HG02884 (cell line): ENCODE measurements around the gene PARN.
"Not testable (repeated sequence)": the region's sequence is repeated elsewhere in the genome, so short reads cannot be mapped to it uniquely, and the experiment has no call there.

ENCODE experiments used
- ATAC-seq: cut with Tn5 transposase; IDR thresholded peaks from one replicate; pipeline ENCODE4 v1.9.1; 2021; ENCODE audit warnings: mild to moderate bottlenecking, moderate library complexity; ENCODE audit not compliant: unreplicated experiment

The PARN gene

DNA sequence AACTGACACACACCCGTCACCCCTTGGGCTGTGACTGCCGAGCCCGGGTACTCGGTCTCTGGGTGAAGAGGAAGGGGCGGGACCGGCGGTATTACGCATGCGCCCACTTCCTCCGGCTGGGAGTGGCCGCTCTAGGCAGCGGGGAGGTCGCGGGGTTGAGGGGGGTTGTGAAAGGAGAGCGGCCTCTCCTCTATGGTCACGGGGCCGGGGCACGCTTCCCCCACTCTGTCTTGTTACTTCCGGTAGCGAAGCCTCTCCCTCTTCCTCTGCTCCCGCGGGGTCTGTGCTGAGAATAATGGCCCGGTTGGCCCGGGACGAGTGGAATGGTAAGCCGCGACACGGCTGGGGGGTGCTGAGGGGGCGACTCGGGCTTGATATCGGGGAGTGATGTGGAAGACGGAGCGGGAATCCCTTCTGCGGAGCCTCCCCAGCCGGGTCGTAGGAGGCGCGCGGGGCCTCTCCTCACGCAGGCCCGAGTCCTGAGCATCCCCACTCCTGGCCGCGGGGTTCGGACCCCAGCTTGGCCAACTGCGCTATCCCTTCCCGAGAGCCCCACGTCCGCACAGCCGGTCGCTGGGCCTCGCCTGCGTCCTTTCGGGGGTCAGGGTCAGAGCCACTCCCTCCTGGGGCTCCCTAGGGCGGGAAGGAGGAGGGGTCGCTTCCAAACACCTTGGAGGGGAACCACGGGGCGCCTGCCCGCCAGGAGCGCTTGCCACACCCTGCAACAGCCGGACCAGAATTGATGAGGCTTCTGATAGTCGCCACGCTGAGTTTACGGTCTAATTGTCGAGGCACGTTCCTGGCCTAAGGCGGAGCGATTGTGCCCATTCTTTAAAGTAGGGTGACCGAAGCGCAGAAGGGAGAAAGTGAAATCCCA, 2.9 kb upstream of the PARN start, which contains the start of gene BFAR:
Gene BFAR, plus strand, starts transcription at position 259 of the 877 bp plus-strand sequence. CDS start 11,396 bp downstream, outside the sequence.
- ATAC-seq, result peak; percentile 67

DNA sequence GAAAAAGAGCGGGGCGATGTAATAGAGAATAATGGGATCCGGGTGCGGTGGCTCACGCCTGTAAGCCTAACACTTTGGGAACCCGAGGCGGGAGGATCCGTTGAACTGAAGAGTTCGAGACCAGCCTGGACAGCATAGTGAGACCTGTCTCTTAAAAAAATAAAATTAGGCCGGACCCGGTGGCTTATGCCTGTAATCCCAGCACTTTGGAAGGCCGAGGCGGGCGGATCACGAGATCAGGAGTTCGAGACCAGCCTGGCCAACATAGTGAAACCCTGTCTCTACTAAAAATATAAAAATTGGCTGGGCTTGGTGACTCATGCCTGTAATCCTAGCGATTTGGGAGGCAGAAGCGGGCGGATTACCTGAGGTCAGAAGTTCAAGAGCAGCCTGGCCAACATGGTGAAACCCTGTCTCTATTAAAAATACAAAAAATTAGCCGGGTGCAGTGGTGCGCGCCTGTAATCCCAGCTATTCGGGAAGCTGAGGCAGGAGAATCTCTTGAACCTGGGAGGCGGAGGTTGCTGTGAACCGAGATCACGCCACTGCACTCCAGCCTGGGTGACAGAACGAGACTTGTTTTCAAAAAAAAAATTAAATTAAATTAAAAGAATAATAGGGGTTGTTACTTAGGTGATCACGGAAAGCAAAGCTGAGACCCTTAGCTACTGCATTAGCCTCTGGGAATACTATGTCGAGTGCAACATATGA, 715 bp upstream of the PARN start:
- ATAC-seq, result not testable (repeated sequence)

DNA sequence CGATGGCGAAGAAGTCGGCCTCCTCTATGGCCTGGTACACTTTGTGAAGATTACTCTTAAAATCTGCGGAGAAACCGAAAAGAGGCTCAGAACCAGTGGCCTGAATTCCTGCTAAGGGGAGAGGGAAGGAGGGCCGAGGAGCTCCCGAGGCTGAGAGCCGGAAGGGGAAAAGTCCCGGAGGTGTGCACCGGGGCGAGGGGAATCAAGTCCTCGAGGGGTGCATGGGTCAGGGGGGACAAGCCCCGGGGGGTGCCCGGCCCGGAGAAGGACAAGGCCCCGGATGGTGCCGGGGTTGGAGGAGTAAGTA, 495 bp downstream of the PARN start:
- ATAC-seq, result peak; percentile 0

DNA sequence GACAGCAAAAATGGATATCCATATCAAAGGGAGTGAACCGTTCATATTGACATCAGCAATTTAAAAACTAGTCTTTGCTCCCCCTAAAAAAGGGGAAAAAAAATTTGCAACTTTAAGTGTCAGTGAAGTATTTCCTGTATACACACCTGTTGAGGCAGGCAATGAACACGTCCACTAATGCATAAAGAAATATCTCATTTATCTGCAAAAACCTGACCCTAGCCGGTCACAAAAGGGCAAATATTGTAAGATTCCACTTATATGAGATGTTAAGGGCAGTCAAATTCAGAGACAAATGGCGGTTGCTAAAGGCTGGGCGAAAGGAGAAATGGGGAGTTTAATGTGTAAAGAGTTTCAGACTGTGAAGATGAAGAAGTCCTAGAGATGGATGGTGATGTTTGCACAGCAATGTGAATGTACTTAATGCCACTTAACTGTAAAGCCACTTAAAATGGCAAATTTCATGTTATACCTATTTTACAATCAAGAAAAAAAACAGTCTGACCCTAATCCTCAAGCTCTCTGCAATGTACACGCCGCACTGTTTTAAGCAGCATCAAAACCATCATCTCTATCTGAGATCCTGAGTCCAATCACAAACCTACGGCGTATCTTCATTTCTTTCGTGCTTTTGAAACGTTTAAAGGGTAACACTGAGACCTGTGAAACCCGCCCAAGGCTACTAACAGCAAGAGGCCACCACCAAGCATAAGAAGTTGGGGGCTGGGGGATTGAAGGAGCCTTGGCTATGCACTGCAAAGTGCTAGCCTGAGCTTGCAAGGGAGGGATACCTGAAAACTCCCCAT, 1.1 kb downstream of the PARN start:
- no peak for ATAC-seq

DNA sequence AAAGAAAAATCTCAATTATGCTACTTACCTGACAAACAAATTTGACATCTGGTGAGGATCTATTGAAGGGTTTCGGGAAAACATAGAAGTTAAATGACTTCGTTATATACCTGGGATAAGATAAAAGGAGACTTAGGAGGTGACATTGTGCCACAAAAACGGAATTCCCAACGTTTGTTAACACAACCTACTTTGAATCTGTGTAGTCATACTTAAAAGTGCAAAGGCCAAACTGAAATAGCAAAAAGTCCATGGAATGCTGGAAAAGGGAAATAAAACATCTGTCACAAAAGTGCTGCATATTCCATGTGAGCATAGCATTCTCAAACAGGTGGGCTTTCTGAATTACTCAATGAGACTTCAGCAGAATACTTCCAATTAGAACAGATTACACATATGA, 3.0 kb downstream of the PARN start:
- no peak for ATAC-seq

DNA sequence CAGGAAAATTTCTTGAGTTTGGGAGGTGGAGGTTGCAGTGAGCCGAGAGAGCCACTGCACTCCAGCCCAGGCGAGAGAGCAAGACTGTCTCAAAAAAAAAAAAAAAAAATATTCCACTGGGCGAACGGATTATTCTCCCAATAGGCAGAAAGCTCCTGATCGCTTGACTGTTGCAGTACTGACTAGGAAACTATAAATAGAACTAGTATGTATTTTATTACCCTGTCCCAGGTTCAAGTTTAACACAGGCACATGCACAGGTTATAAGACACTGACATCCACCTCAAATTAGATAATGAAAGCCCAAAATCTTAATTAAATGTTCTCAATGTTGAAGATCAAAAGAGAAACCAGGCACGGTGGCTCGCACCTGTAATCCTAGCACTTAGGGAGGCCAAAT, 11.5 kb downstream of the PARN start:
- ATAC-seq, result no peak

DNA sequence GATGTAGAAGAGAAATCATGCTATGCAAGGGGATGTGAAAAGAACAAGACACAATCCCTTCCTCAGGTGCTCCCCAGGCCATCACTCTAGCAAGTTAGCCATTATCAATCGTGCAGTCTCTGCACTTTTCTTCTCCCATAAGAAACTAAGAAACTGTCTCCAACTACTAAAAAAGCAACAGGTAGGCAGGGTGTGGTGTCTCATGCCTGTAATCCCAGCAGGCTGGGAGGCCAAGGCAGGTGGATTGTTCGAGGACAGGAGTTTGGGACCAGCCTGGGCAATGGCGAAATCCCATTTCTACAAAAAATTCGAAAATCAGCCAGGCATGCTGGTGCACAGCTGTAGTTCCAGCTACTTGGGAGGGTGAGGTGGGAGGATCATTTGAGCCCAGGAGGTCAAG, 13.8 kb downstream of the PARN start:
- ATAC-seq, result no peak

DNA sequence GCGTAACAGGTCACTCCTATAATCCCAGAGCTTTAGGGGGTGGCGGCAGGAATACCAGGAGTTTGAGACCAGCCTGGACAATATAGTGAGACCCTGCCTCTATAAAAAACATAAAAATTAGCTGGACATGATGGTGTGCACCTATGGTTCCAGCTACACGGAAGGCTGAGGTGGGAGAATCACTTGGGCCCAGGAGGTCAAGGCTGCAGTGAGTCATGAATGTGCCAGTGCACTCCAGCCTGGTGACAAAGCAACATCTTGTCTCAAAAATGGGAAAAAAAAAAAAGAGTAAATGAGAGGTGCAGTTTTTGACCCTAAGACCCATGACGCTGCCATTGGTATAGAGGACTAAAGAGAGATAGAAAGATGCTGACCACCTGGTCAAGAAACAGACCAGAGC, 16.1 kb downstream of the PARN start:
- no peak for ATAC-seq

DNA sequence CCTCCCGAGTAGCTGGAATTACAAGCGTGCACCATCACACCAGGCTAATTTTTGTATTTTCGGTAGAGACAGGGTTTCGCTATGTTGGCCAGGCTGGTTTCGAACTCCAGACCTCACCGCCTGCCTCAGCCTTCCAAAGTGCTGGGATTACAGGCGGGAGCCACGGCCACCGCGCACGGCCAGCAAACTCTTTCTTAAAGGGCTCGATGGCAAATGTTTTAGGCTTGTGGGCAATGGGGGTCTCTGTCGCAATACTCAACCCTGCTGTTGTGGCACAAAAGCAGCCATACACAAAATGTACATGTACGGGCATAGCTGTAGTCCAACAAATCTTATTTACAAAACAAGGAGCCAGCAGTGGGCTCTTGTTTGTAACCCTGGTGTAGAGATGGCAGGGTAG, 18.4 kb downstream of the PARN start:
- no peak for ATAC-seq

DNA sequence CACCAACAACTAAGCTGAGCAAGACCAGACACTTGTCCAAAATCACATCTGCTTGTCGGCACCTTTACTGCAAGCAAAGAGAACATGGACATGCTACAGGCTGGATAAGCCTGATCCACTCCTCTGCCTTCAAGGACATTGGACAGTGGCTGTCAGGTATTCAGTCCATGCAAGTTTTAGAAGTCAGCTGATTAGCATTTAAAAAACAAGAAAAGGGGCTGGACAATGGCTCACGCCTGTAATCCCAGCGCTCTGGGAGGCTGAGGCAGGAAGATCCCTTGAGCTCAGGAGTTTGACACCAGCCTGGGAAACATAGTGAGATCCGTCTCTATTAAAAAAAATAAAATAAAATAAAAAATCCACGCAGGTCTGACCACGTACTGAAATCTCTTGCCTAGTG, 20.3 kb downstream of the PARN start:
- no peak for ATAC-seq

DNA sequence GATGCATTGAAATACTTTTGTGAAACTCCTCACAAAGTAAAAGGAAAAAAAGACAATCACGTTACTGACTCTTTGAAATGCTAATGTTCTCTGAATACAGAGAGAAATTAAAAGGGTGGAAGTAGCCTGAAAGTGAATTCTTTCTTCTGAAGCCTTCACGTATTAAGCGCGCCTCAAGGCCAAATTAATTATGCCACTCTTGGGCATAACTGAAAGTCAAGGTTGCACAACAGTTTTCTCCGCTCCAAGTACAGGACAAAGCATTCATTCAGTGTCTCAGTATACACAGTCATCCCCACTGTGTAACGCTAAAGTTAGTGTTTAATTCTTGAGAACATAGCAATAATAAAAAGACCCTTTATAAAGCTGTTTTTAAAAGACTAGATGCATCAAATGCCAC, 21.5 kb downstream of the PARN start:
- no peak for ATAC-seq

DNA sequence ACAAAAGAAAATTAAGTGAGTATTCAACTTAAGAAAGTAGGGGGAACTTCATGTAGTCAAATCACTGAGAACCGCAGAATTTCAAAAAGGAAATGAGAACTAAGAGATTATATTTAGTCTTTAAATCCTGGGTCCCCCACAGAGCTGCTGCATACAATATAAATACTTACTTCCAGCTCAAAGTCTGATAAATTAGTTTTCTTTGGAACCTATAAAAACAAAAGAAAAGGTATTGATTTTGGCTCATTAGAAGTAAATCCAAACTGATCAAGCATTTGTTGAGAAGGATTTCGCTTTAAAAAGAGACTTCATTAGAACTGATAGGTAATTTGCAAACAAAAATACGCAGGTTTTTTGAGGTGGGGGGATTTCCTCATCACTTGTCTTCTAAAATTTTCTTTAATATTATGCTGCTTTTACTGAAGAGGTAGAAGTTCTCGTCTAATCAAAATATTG, 21.9 kb downstream of the PARN start:
- ATAC-seq, result no peak

DNA sequence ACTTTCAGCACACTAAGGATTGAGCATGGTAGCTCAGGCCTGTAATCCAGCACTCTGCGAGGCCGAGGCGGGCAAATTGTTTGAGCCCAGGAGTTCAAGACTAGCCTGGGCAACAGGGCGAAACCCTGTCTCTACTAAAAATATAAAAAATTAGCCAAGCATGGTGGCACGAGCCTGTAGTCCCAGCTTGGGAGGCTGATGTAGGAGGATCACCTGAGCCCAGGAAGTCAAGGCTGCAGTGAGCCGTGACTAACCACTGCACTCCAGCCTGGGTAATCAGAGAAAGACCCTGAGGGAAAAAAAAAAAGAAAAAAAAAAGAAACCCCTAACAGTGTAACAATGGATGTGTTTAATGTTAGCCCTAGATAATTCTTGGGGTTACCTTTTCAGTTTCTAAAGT, 24.0 kb downstream of the PARN start:
- no peak for ATAC-seq

DNA sequence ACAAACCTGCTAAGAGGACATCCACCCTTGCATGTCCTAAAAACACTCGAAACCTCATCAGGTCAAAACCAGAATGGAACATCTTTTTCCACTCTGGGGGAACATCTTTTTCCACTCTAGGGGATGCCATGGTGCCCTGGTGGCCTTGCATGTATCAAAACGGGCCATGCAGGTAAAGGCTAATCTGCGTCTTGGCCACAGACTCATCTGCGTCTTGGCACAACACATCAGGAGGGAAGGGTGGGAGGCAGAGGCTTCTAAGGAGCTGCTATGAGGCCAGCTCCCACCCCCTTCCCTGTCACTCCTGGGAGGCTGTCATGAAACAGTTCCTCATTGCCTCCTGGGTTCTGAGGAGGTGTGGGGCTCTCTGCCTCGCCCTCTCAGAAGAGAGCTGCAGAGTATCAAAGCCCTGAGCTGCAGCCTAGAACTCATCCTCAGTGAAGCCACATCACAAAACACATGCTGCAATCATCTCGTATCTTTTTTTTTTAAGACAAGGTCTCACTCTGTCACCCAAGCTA, 27.6 kb downstream of the PARN start:
- ATAC-seq, result no peak

DNA sequence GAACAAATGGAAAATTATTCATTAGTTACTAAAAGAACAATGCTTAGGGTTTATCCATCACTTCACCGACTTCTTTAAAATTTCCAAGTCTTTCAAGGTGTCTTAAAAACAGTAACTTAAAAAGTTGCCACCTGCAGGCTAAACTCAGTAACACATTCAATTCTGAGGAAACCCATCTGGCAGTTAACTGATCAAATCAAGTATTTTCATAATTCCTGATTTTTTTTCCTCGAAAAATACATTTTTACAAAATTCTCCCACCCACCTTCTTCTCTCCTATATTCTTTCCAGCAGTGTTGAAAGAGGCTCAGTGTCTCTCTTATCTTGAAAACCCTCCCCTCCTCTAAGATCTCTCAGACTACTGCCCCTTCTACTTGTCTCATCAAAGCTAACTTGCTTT, 29.9 kb downstream of the PARN start:
- no peak for ATAC-seq

DNA sequence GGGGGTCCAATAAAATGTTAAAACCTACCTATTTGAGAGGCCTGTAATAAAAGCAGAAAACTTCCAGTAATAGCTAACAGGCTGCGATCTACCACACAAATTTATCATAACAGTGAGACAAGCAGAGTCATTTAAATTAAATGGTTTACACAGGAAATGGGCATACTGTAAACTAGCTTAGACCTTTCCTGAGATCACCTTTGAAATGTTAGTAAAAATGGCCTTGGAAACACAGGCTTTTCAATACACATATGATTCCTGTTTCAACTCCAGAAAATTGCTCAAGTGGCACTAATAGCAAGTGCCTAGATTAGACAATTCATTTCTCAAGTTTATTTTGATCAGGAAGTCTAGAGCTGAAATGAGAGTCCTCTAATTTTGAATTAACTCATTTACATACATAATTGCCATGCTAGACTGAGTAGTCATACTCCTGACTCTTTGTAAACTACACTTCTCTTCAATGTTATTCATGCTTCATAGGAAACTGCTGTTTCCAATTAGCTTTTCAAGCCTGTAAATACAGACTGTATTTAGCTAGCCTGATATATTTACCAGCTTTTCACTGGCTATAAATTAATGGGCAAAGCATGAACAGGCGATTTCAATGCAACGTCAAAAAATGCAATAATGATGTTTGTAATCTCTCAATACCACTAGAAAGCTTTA, 43.3 kb downstream of the PARN start:
- ATAC-seq, result no peak

DNA sequence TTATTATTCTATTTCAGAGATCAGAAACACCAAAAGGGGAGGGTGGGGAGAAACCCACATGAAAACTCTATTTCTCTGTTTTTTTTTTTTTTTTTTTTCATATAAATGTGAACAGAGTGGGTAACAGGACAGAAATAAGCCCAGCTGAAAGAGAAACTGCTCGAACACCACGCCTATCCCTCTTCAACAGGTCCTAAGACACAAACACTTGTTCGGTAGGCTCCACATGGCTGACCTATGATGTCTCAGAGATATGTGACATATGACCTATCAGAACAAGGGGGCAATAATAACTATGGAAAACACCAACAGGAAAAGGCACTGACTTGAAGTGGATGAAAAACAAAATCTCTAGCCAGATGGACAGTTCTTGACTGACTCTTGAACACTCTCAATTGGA, 44.8 kb downstream of the PARN start:
- ATAC-seq, result no peak

DNA sequence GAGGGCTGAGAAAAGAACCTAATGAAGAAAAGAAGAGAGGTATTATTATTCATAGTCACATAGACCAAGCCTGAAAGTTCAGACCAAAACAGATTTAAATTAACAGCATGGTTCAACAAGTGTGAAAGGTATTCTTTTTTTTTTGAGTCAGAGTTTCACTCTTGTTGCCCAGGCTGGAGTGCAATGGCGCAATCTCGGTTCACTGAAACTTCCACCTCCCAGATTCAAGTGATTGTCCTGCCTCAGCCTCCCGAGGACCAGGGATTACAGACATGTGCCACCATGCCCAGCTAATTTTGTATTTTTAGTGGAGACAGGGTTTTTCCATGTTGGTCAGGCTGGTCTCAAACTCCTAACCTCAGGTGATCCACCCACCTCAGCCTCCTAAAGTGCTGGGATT, 49.1 kb downstream of the PARN start:
- ATAC-seq, result not testable (repeated sequence)

DNA sequence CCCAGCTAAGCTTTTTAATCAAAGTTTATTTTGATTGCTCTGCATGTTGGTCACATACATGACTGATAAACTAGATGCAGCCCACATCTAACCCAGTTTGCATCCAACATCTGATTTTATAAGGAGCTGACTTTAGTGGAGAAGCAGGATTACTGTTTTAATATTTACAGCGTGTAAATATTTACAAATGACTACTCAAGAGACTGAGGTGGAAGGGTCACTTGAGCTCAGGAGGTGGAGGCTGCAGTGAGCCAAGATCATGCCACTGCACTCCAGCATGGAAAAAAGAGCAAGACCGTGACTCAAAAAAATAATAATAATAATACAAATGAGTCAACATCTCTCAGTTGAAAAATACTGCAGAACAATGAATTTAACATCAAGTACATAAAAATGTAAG, 50.8 kb downstream of the PARN start:
- ATAC-seq, result no peak

DNA sequence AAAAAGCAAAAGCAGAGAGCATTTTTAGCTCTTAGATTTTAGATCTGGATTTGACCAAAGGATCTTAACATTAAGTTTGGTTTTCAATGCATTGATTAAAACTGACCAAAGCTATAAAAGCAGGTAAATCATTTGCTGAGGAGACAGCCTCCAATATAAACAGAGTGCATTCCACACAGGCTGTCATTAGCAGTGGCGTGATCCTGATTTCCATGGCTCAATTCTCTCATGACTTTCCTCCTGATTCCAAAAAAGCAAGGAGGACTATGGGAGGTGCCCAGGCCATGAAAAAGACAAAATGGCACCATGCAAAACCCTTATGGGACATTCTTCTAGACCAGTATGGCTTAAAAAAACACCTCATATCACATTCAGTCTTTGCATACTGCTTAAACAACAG, 53.5 kb downstream of the PARN start:
- ATAC-seq, result no peak

DNA sequence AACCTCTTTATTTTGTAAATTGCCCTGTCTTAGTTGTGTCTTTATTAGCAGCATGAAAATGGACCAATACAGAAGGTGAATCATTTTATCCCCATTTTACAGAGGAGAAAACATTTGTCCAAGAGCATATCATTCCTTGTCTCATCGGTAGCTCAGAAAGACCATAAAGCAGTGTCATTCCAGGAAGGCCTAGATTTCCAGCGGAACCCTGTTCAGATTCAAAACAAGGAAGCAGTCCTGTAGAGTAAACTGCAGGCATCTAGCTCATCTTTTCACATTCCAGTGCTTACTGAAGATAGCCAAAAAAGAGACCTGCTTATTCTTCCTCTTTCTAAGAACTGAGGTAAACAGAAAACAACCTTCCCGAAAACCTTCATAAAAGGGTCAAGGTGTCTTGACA, 54.0 kb downstream of the PARN start:
- ATAC-seq, result no peak
